GM12891 (cell line): Measurements from ENCODE around the gene MEGF6.

ENCODE experiments used
- POLR2A ChIP-seq: IDR thresholded peaks from 2 replicates; pipeline ENCODE4 v1.6.1; 2011; ENCODE audit warnings: low read depth, low read length, control low read depth
- POLR2AphosphoS5 ChIP-seq: IDR thresholded peaks from 2 replicates; pipeline ENCODE4 v1.6.1; 2011; ENCODE audit warnings: low read depth, low read length, control low read depth

DNA sequence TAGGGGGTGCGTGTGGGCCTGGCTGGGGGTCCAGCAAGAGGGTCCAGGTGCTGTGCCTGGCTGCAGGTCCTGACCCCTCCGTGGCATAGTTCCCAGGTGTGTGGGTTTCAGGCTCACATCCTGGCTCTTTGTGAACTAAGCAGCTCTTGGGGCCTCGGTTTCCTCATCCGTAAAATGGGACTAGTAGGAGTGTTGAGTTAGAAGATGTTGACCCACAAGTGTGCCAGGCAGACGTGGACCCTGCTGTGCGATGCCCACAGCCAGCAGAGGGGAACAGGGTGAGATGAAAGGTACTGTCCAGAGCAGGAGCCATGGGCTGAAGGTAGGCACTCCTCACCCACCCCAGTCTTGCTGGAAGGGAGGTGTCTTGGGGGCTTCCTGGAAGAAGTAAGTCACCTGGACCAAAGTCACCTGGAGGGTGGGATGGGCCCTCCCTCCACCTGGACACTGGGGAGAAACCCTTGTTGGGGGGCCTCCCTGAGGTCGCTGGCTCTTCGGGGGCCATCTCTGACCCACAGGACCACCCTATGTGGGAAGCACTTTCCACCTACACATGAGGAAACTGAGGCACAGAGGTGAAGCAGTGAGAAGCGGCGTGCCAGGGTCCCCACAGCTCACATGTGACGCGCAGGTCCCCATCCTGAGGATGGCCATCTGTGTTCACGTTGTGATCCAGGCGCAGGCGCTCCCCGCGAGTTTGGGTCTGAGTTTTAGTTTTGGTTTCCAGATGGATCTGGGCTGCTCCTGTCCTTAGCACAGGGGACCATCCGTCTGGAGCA, 155.4 kb downstream of the MEGF6 start:
- no peak for TF ChIP-seq POLR2A
- TF ChIP-seq POLR2AphosphoS5, result no peak
